ENCODE data around the gene ACOT8.

DNA sequence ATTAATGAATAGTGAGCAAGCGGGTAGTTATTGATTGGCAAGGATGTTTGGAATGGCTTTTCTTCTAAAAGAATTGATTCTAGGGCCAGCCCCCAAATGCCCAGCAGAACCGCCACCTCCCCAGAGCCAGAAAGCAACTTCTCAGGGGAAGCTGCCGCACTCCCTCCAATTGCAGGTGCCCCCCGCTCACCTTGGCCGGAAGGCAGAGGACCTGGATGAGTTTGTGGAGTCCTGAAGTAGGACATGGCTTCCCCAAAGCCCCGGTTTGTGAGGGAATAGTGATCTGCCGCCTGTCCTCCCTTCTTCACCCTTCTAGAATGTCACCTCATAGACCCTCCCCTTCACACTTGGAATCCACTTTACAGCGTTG lies 30.1 kb upstream of the ACOT8 start, which contains the start of gene SPATA25:
- TF ChIP-seq, protein P1, sequence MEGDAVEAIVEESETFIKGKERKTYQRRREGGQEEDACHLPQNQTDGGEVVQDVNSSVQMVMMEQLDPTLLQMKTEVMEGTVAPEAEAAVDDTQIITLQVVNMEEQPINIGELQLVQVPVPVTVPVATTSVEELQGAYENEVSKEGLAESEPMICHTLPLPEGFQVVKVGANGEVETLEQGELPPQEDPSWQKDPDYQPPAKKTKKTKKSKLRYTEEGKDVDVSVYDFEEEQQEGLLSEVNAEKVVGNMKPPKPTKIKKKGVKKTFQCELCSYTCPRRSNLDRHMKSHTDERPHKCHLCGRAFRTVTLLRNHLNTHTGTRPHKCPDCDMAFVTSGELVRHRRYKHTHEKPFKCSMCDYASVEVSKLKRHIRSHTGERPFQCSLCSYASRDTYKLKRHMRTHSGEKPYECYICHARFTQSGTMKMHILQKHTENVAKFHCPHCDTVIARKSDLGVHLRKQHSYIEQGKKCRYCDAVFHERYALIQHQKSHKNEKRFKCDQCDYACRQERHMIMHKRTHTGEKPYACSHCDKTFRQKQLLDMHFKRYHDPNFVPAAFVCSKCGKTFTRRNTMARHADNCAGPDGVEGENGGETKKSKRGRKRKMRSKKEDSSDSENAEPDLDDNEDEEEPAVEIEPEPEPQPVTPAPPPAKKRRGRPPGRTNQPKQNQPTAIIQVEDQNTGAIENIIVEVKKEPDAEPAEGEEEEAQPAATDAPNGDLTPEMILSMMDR (conservative IDR thresholded peaks at IDR 0.05; ENCODE audit: low read depth, low read length) = no peak
- TF ChIP-seq, protein P2, sequence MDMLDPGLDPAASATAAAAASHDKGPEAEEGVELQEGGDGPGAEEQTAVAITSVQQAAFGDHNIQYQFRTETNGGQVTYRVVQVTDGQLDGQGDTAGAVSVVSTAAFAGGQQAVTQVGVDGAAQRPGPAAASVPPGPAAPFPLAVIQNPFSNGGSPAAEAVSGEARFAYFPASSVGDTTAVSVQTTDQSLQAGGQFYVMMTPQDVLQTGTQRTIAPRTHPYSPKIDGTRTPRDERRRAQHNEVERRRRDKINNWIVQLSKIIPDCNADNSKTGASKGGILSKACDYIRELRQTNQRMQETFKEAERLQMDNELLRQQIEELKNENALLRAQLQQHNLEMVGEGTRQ (IDR thresholded peaks at IDR 0.05; ENCODE audit: low read depth, low read length) = no peak
- TF ChIP-seq FOS (IDR thresholded peaks at IDR 0.05; ENCODE audit: low read depth, low read length) = no peak
- TF ChIP-seq RAD21 (IDR thresholded peaks at IDR 0.05; ENCODE audit: low read length) = no peak
- TF ChIP-seq MXI1 (IDR thresholded peaks at IDR 0.05; ENCODE audit: borderline replicate concordance, low read depth, low read length) = no peak
- no peak for TF ChIP-seq POLR2A (IDR thresholded peaks at IDR 0.05; ENCODE audit: low read depth, low read length)
- TF ChIP-seq RCOR1 (IDR thresholded peaks at IDR 0.05; ENCODE audit: insufficient replicate concordance, low read length) = no peak
- TF ChIP-seq MAFK (IDR thresholded peaks at IDR 0.05; ENCODE audit: low read depth, low read length) = no peak
- TF ChIP-seq CEBPB (IDR thresholded peaks at IDR 0.05; ENCODE audit: low read depth, low read length) = no peak

All from IMR-90 (cell line).